Measurements from ENCODE around the gene MUC15. TPM values are rescaled to one million over a fixed set of nuclear protein-coding genes. Genes with fewer than 3 reads are reported as not detected.

The MUC15 gene
- total RNA-seq, 1 donor from 2014 or later = not detected

GRCh38 chr11:26578998-26579661, 7.1 kb upstream of the MUC15 start:
- intact Hi-C loops (cut with DNase I) = no loop called here
- DNase-seq (ENCODE audit: low spot score) = no peak

GRCh38 chr11:26575946-26576345, 3.9 kb upstream of the MUC15 start:
- DNase-seq (ENCODE audit: low spot score) = no peak
- intact Hi-C loops (cut with DNase I) = no loop called here

GRCh38 chr11:26573896-26574295, 1.8 kb upstream of the MUC15 start:
- DNase-seq (ENCODE audit: low spot score) = no peak
- intact Hi-C loops (cut with DNase I) = no loop called here

- intact Hi-C loops (cut with DNase I) = no loop called here
- no peak for DNase-seq (ENCODE audit: low spot score)
These were observed 823 bp upstream of the MUC15 start for GRCh38 chr11:26572770-26573402.

GRCh38 chr11:26569646-26570045, 2.4 kb downstream of the MUC15 start:
- intact Hi-C loops (cut with DNase I) = no loop called here
- DNase-seq (ENCODE audit: low spot score) = no peak

- intact Hi-C loops (cut with DNase I) = no loop called here
These were observed 13.9 kb downstream of the MUC15 start for GRCh38 chr11:26558190-26558589.

GRCh38 chr11:26557666-26558065, 14.4 kb downstream of the MUC15 start:
- intact Hi-C loops (cut with DNase I) = no loop called here

More at GRCh38 chr11:26558190-26558589, 13.9 kb downstream of the MUC15 start:
- DNase-seq (ENCODE audit: low spot score) = no peak

GRCh38 chr11:26556582-26556981, 15.5 kb downstream of the MUC15 start:
- intact Hi-C loops (cut with DNase I) = no loop called here
- no peak for DNase-seq (ENCODE audit: low spot score)

More at GRCh38 chr11:26557666-26558065, 14.4 kb downstream of the MUC15 start:
- DNase-seq (ENCODE audit: low spot score) = no peak

GRCh38 chr11:26554455-26554854, 17.6 kb downstream of the MUC15 start:
- no peak for DNase-seq (ENCODE audit: low spot score)
- intact Hi-C loops (cut with DNase I) = no loop called here

GRCh38 chr11:26553182-26553581, 18.9 kb downstream of the MUC15 start:
- no peak for DNase-seq (ENCODE audit: low spot score)
- intact Hi-C loops (cut with DNase I) = no loop called here

- intact Hi-C loops (cut with DNase I) = no loop called here
- no peak for DNase-seq (ENCODE audit: low spot score)
These were observed 20.8 kb downstream of the MUC15 start for GRCh38 chr11:26551186-26551801.

GRCh38 chr11:26550022-26550421, 22.0 kb downstream of the MUC15 start:
- intact Hi-C loops (cut with DNase I) = no loop called here

GRCh38 chr11:26549176-26549575, 22.9 kb downstream of the MUC15 start:
- no peak for DNase-seq (ENCODE audit: low spot score)
- intact Hi-C loops (cut with DNase I) = no loop called here

More at GRCh38 chr11:26550022-26550421, 22.0 kb downstream of the MUC15 start:
- no peak for DNase-seq (ENCODE audit: low spot score)

GRCh38 chr11:26541870-26542269, 30.2 kb downstream of the MUC15 start:
- DNase-seq (ENCODE audit: low spot score) = no peak
- intact Hi-C loops (cut with DNase I) = no loop called here

- intact Hi-C loops (cut with DNase I) = no loop called here
These were observed 32.5 kb downstream of the MUC15 start for GRCh38 chr11:26539517-26539916.

GRCh38 chr11:26537341-26537740, 34.7 kb downstream of the MUC15 start:
- no peak for DNase-seq (ENCODE audit: low spot score)
- intact Hi-C loops (cut with DNase I) = no loop called here

More at GRCh38 chr11:26539517-26539916, 32.5 kb downstream of the MUC15 start:
- DNase-seq (ENCODE audit: low spot score) = no peak

- DNase-seq (ENCODE audit: low spot score) = no peak
- intact Hi-C loops (cut with DNase I) = no loop called here
These were observed 44.4 kb downstream of the MUC15 start for GRCh38 chr11:26527685-26528084.

- DNase-seq (ENCODE audit: low spot score) = no peak
- intact Hi-C loops (cut with DNase I) = no loop called here
These were observed 49.0 kb downstream of the MUC15 start for GRCh38 chr11:26522912-26523610.

- intact Hi-C loops (cut with DNase I) = no loop called here
- no peak for DNase-seq (ENCODE audit: low spot score)
These were observed 52.6 kb downstream of the MUC15 start for GRCh38 chr11:26519469-26519868.

- no peak for DNase-seq (ENCODE audit: low spot score)
- intact Hi-C loops (cut with DNase I) = no loop called here
These were observed 59.9 kb downstream of the MUC15 start for GRCh38 chr11:26512196-26512595.

Data from cardiac septum (tissue), 1 donor.